Trophoblast cell (in vitro differentiated cells and primary cell): ENCODE data around the gene PCSK6.
"Not testable (repeated sequence)": the region's sequence is repeated elsewhere in the genome, so short reads cannot be mapped to it uniquely, and the experiment has no call there.

Experiments used
- DNase-seq, 2 donors: peaks; one replicate each; pipeline ENCODE4 v3.0.0-alpha.2; 2016
- H2AFZ ChIP-seq: 2 replicates; pipeline ENCODE4 v1.6.1; 2013; ENCODE audit warnings: low read length, moderate library complexity, mild to moderate bottlenecking; ENCODE audit not compliant: insufficient read depth, poor library complexity
- H2AK5ac ChIP-seq: 2 replicates; pipeline ENCODE4 v1.6.1; 2013; ENCODE audit warnings: mild to moderate bottlenecking, low read length
- H2BK120ac ChIP-seq: 2 replicates; pipeline ENCODE4 v1.6.1; 2013; ENCODE audit warnings: low read length, mild to moderate bottlenecking, moderate library complexity; ENCODE audit not compliant: insufficient read depth, poor library complexity
- H2BK12ac ChIP-seq: 2 replicates; pipeline ENCODE4 v1.6.1; 2013; ENCODE audit warnings: mild to moderate bottlenecking, low read length, moderate library complexity
- H2BK5ac ChIP-seq: 2 replicates; pipeline ENCODE4 v1.6.1; 2013; ENCODE audit warnings: low read length, low read depth, moderate library complexity, mild to moderate bottlenecking; ENCODE audit not compliant: poor library complexity
- H3K14ac ChIP-seq: 2 replicates; pipeline ENCODE4 v1.6.1; 2013; ENCODE audit warnings: mild to moderate bottlenecking, low read length
- H3K18ac ChIP-seq: 2 replicates; pipeline ENCODE4 v1.6.1; 2013; ENCODE audit warnings: mild to moderate bottlenecking, low read length
- H3K23ac ChIP-seq: 2 replicates; pipeline ENCODE4 v1.6.1; 2013; ENCODE audit warnings: low read length
- H3K27ac ChIP-seq: 2 replicates; pipeline ENCODE4 v1.5.1; 2013; ENCODE audit warnings: low read depth, mild to moderate bottlenecking, inconsistent platforms, low read length, moderate library complexity
- H3K27me3 ChIP-seq: 2 replicates; pipeline ENCODE4 v1.6.1; 2013; ENCODE audit warnings: inconsistent platforms, mild to moderate bottlenecking, low read length, moderate library complexity; ENCODE audit not compliant: insufficient read depth
- H3K36me3 ChIP-seq, 2 experiments: 1 replicate in 1 of 2; 2 replicates in 1 of 2; pipeline ENCODE4 v1.6.1; 2013; ENCODE audit warnings: low read length in 2 of 2, mild to moderate bottlenecking in 2 of 2, moderate library complexity in 1 of 2; ENCODE audit not compliant: insufficient read depth in 2 of 2, control insufficient read depth in 1 of 2
- H3K4ac ChIP-seq: 2 replicates; pipeline ENCODE4 v1.6.1; 2013; ENCODE audit warnings: low read depth, mild to moderate bottlenecking, low read length, moderate library complexity
- H3K4me1 ChIP-seq, 2 experiments: 1 replicate in 1 of 2; 2 replicates in 1 of 2; pipeline ENCODE4 v1.6.1; 2013; ENCODE audit warnings: low read length in 2 of 2, mild to moderate bottlenecking in 2 of 2, moderate library complexity in 1 of 2; ENCODE audit not compliant: insufficient read depth in 2 of 2, control insufficient read depth in 1 of 2
- H3K4me2 ChIP-seq: 2 replicates; pipeline ENCODE4 v1.6.1; 2013; ENCODE audit warnings: inconsistent platforms, mild to moderate bottlenecking, low read length, moderate library complexity
- H3K4me3 ChIP-seq: 2 replicates; pipeline ENCODE4 v1.5.1; 2013; ENCODE audit warnings: mild to moderate bottlenecking, low read depth, low read length, inconsistent platforms
- H3K79me1 ChIP-seq: one replicate; pipeline ENCODE4 v1.6.1; 2013; ENCODE audit warnings: low read length
- H3K79me2 ChIP-seq: 2 replicates; pipeline ENCODE4 v1.6.1; 2013; ENCODE audit warnings: low read length, mild to moderate bottlenecking; ENCODE audit not compliant: control insufficient read depth, insufficient read depth, poor library complexity
- H3K9ac ChIP-seq: 2 replicates; pipeline ENCODE4 v1.6.1; 2013; ENCODE audit warnings: mild to moderate bottlenecking, low read length
- H3K9me3 ChIP-seq: 2 replicates; pipeline ENCODE4 v1.6.1; 2013; ENCODE audit warnings: low read depth, mild to moderate bottlenecking, control low read depth, inconsistent platforms, low read length; ENCODE audit not compliant: insufficient read depth
- H4K12ac ChIP-seq: 2 replicates; pipeline ENCODE4 v1.6.1; 2013; ENCODE audit warnings: low read depth, mild to moderate bottlenecking, low read length, moderate library complexity
- H4K8ac ChIP-seq: 2 replicates; pipeline ENCODE4 v1.6.1; 2013; ENCODE audit warnings: low read depth, mild to moderate bottlenecking, low read length, moderate library complexity
- H4K91ac ChIP-seq: one replicate; pipeline ENCODE4 v1.6.1; 2013; ENCODE audit warnings: low read depth, mild to moderate bottlenecking, low read length, moderate library complexity
- WGBS: extraction: QIAGEN DNeasy Blood & Tissue Kit; methylation state at CpG from one replicate; pipeline ENCODE4 v1.1.7; 2013; ENCODE audit warnings: missing lambda C conversion rate; ENCODE audit not compliant: insufficient read length, insufficient coverage; ENCODE audit errors: extremely low coverage; 5-methylcytosine and 5-hydroxymethylcytosine counted together

PCSK6 gene

GRCh38 chr15:101457696-101458095 lies 31.8 kb downstream of the PCSK6 start:
- no peak overlapping the region for H3K23ac ChIP-seq
- H3K36me3 ChIP-seq, result no peaks in the 10 kb centered on the region
- no peak overlapping the region for H4K12ac ChIP-seq
- no peak overlapping the region for H2BK5ac ChIP-seq
- H3K4ac ChIP-seq, result no peak overlapping the region
- no peaks in the 10 kb centered on the region for H3K79me1 ChIP-seq
- WGBS, result no CpG with 5 or more reads among the region's 9 CpGs
- no peak overlapping the region for H3K14ac ChIP-seq
- no peak overlapping the region for H3K9ac ChIP-seq
- no peak overlapping the region for H2BK120ac ChIP-seq
- no peak overlapping the region for H2AFZ ChIP-seq
- H4K8ac ChIP-seq, result no peak overlapping the region
- no peaks in the 10 kb centered on the region for H3K79me2 ChIP-seq
- no peak overlapping the region for H4K91ac ChIP-seq
- no peak overlapping the region for H3K18ac ChIP-seq
- H2AK5ac ChIP-seq, result no peak overlapping the region
- no peak overlapping the region for H3K27ac ChIP-seq
- H2BK12ac ChIP-seq, result no peak overlapping the region
- H3K27me3 ChIP-seq, result no peaks in the 10 kb centered on the region
- no peaks in the 10 kb centered on the region for H3K4me1 ChIP-seq
- peak in 1 of 2 donors; percentile 52 for DNase-seq
- no peak overlapping the region for H3K4me2 ChIP-seq
- no peaks in the 10 kb centered on the region for H3K9me3 ChIP-seq
- H3K4me3 ChIP-seq, result no peak overlapping the region

- no peak overlapping the region for H3K4me2 ChIP-seq
- H3K4me1 ChIP-seq, result peaks cover 1 to 2% of the 10 kb centered on the region in 2 experiments
- no peak overlapping the region for H2BK5ac ChIP-seq
- no peaks in the 10 kb centered on the region for H3K9me3 ChIP-seq
- no peak overlapping the region for H2BK12ac ChIP-seq
- no peak overlapping the region for H4K8ac ChIP-seq
- no peak overlapping the region for H2BK120ac ChIP-seq
- no peak overlapping the region for H4K12ac ChIP-seq
- H3K79me1 ChIP-seq, result no peaks in the 10 kb centered on the region
- no peak overlapping the region for H3K4ac ChIP-seq
- peak; percentile 29 to 45 for DNase-seq
- no peak overlapping the region for H3K4me3 ChIP-seq
- H3K23ac ChIP-seq, result no peak overlapping the region
- no peak overlapping the region for H2AFZ ChIP-seq
- no peak overlapping the region for H2AK5ac ChIP-seq
- no peaks in the 10 kb centered on the region for H3K79me2 ChIP-seq
- H3K27me3 ChIP-seq, result no peaks in the 10 kb centered on the region
- H3K27ac ChIP-seq, result no peak overlapping the region
- no peak overlapping the region for H3K9ac ChIP-seq
- H4K91ac ChIP-seq, result no peak overlapping the region
- no peak overlapping the region for H3K14ac ChIP-seq
- H3K18ac ChIP-seq, result no peak overlapping the region
- H3K36me3 ChIP-seq, result no peaks in the 10 kb centered on the region
- WGBS, result no CpG with 5 or more reads among the region's 14 CpGs
These were observed 33.3 kb downstream of the PCSK6 start for GRCh38 chr15:101456057-101456739.

GRCh38 chr15:101455291-101456025 lies 34.0 kb downstream of the PCSK6 start:
- Histone ChIP-seq H3K4ac (no peak overlapping the region), H3K27me3 (no peaks in the 10 kb centered on the region), H3K9me3 (no peaks in the 10 kb centered on the region), H3K4me3 (no peak overlapping the region), H3K23ac (no peak overlapping the region), H4K91ac (no peak overlapping the region), H3K79me2 (no peaks in the 10 kb centered on the region), H3K36me3 (no peaks in the 10 kb centered on the region), H2BK120ac (no peak overlapping the region), H3K27ac (no peak overlapping the region), H4K12ac (no peak overlapping the region), H2AFZ (no peak overlapping the region), H4K8ac (no peak overlapping the region), H3K79me1 (no peaks in the 10 kb centered on the region), H3K9ac (no peak overlapping the region), H3K4me2 (no peak overlapping the region), H3K18ac (no peak overlapping the region), H3K4me1 (peaks cover 2% of the 10 kb centered on the region in 2 experiments), H2BK12ac (no peak overlapping the region), H2BK5ac (no peak overlapping the region), H3K14ac (no peak overlapping the region), H2AK5ac (no peak overlapping the region)
- WGBS, result no CpG with 5 or more reads among the region's 11 CpGs
- peak in 1 of 2 donors; percentile 24 for DNase-seq

- H3K4me2 ChIP-seq, result not testable (repeated sequence)
These were observed 34.7 kb downstream of the PCSK6 start for GRCh38 chr15:101454781-101455180.

More at GRCh38 chr15:101454781-101455180, 34.7 kb downstream of the PCSK6 start:
- H4K91ac ChIP-seq, H3K36me3 ChIP-seq, H4K12ac ChIP-seq, H3K79me2 ChIP-seq, H3K18ac ChIP-seq, H3K27me3 ChIP-seq, H2AK5ac ChIP-seq, H3K4ac ChIP-seq, H3K9ac ChIP-seq, H2BK5ac ChIP-seq, H4K8ac ChIP-seq, DNase-seq, H2BK120ac ChIP-seq, H3K14ac ChIP-seq, H3K23ac ChIP-seq, H3K4me3 ChIP-seq, H2BK12ac ChIP-seq, H3K4me1 ChIP-seq, H3K79me1 ChIP-seq, H2AFZ ChIP-seq, H3K9me3 ChIP-seq, H3K27ac ChIP-seq: not testable (repeated sequence)
- whole genome bisulfite sequencing, result no CpG with 5 or more reads among the region's 5 CpGs
